ENCODE data around the gene EEF1AKMT4. TPM values are rescaled to one million over a fixed set of nuclear protein-coding genes. Genes with fewer than 3 reads are reported as not detected.
"Not testable (repeated sequence)": the region's sequence is repeated elsewhere in the genome, so short reads cannot be mapped to it uniquely, and the experiment has no call there.

EEF1AKMT4 gene
- total RNA-seq, 1 donor from 2014 or later: 0.94 TPM

DNA sequence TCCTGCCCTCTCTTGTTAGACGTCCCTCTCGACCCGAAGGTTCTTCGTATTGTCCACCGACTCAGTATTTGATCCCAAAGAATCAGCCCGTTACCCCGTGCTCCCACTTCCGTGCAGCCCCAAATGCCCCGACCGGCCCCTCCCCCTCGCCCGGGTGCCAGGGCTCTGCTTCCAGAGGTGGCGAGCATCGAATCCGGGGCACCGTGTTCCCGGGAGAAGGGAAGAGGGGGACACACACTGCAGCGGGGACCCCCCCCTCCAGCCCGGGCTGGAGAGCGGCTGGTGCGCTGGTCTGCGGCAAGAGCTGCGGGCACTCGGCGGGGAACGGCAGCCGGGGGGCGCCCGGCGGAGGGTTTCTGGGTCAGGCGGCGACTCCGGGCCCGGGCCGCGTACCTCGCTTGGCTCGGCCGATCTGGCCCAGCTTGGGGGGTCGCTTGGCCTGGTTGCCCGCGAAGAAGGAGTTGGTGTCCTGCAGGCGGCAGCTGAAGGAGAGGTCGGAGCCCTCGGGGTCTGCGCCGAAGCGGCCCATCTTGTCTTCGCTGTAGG is 11.3 kb downstream of the EEF1AKMT4 start:
- DNase-seq: no peak

DNA sequence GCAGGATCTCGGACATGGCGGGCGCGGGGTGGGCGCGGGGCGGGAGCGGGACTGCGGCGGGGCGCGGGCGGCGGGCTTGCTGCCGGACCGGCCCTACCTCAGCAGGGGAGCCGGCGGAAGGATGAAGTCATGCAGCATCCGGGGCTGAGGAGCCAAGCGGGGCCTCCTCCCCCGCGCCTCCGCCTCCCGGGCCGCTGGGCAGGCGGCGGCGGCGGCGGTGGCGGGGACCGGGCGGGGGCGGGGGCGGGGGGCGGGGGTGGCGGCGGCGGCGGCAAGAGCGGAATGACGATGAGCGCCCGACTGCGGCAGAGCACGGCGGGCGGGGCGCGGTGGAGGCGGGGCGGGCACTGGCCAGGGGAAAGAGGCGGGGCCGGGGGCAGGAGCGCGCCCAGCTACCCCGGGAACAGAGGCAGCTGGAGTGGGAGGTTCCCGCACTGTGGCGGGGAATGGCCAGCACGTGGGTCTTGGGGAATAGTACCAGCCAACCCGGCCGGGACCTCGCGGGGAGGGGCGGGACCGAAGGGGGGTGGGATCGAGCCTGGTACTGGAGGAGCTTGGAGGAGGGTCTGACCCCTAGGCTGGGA is 11.9 kb downstream of the EEF1AKMT4 start, which contains the start of gene CAMK2N2:
CAMK2N2 (minus strand) TSS at position 284 of the 584 bp plus-strand sequence; CDS start at position 16, 268 bp downstream.
- peak; percentile 61 for DNase-seq

DNA sequence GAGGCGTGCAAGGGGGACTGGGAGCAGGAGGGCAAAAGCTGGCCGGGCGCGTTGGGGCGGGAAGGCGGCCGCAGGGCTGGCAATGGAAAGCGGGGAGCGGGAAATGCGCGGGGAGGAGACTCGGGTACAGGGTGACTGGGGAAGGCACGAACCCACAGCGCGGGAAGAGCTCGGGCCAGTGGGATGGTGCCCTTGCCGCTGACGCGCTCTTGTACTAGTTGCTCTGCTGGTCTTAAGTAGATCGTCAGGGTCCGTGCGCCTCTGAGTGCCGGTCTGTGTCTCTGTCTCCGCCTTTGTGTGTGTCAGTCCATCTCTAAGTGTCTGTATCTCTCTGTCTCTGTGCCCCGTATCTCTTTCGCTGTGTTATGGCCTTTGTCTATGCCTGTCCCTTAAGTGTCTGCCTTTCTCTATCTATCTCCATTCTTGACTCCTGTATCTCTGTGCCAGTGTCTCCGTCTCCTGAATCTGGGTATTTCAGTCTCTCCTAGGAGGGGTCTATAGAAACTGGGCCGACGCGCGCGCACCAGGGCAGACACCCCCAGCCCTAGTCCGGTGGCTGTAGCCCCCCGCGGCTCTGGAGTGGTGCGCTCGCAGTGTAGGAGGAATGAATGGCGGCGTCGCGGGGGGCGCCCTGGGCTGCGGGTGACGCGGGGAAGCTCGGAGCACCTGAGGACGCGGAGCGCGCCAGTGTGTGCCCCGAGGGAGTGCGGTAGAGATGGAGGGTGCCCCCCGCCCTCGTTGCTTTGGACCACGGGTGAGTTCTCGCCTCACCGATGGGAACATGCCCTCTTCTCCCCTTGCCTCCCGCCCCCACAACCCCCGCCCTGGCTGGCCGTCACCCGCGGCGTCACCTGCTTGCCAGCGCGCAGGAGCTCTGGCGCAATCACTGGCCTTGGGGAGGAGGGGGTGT is 12.6 kb downstream of the EEF1AKMT4 start:
- no peak for DNase-seq

DNA sequence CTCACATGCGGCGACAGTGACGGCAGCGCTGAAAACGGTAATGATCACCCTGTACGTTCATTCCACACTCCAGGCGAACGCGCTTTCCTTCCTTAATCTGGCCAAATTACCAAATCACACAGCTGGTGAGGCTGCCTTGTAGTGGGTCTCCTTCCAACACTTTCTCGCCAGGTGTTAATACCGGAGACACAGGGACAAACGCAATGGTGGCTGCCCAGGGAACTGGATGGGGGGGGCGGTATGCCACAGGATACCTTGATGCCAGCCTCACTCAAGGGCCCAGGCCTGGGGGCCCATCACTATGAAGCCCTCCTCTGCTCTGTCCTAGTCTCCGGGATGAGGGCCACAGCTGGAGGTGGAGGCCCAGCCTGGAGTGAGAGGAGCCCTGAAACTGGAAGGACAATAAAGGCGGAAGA is 13.3 kb downstream of the EEF1AKMT4 start:
- DNase-seq: no peak

DNA sequence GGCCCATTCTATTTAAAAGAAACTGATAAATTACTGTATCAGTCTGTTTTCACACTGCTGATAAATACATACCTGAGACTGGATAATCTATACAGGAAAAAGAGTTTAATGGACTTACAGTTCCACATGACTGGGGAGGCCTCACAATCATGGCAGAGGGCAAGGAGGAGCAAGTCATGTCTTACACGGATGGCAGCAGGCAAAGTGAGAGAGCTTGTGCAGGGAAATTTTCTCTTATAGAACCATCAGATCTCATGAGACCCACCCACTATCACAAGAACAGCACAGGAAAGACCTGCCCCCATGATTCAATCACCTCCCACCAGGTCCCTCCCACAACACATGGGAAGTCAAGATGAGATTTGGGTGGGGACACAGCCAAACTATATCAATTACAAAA is 17.8 kb downstream of the EEF1AKMT4 start:
- not testable (repeated sequence) for DNase-seq

DNA sequence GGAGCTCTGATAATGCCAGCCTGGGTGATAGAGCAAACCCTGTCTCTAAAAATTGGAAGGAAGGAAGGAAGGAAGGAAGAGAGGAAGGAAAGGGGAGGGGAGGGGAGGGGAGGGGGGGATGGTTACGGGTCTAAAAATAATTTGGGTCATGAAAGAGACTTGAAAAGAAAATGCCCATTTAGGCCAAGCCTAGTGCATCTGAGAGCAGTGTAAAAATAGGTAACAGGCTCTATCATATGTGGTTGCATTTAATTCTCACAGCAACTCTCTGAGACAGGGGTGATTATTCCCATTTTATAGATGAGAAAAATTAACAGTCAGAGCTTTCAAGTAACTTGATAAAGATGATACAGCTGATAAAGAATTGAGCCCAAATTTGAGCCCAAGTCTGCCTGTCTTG is 22.8 kb downstream of the EEF1AKMT4 start:
- DNase-seq: no peak

DNA sequence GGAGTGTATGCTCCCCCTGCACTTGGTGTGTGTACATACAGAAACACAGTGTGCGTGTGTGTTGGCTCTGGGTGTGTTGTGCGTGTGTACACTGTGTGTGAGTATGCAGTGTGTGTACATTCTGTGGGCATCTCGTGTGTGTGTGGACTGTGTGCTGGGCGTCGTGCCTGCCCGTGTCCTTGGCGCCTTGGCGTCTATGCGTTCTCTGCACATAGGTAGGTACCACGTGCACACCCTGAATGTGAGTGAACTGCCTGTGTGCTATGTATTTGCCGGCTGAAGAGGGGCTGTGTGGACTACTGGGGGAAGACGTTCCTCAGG is 25.9 kb downstream of the EEF1AKMT4 start:
- DNase-seq: no peak

DNA sequence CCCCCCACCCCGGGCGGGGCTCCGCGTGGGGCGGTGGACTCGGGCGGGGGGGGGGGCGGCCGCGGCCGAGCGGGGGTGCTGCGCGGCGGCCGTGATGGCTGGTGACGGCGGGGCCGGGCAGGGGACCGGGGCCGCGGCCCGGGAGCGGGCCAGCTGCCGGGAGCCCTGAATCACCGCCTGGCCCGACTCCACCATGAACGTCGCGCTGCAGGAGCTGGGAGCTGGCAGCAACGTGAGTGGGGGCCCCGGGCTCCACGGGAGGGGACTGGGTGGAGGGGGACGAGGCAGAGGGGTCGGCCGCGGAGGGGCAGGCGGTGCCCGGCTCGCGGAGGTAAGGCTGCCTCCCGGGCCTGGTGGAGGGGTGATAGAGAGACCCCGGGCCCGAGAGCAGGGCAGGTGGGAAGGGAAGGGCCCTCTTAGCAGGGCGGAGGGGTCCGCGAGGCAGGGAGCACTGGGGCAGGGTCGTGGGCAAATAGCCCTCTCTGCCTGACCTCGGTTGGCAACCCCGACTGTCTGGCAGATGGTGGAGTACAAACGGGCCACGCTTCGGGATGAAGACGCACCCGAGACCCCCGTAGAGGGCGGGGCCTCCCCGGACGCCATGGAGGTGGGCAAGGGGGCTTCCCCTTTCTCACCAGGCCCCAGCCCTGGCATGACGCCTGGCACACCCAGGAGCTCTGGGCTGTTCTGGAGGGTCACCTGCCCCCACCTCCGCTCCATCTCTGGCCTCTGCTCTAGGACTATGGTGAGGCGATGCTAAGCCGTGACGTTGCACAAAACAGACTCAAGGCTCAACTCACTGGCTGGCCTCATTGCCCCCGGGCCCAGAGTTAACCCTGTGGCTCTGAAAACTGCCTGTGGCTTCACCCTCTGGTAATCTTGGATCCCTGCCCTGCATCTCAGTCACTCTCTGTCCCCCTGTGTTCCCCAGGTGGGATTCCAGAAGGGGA is 26.8 kb downstream of the EEF1AKMT4 start, which contains the start of gene ECE2:
ECE2 (plus strand) TSS at position 62 of the 950 bp plus-strand sequence; CDS start at position 194, 132 bp downstream.
- DNase-seq: no peak

DNA sequence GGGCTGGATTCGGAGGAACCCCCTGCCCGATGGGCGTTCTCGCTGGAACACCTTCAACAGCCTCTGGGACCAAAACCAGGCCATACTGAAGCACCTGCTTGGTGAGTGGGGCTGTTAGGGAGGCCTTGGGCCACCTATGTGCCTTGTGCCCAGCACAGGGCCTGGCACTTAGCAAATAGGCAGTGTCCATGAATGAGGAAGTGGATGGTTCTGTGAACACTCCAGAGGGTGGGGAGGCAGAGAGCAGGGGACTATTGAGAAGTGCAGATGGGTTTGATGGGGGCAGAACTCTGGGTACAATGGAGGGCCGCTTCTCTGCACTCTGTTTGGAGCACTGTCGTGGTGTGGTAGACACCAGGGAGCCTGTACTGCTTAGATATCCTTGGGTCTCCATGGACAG is 27.9 kb downstream of the EEF1AKMT4 start:
- no peak for DNase-seq

DNA sequence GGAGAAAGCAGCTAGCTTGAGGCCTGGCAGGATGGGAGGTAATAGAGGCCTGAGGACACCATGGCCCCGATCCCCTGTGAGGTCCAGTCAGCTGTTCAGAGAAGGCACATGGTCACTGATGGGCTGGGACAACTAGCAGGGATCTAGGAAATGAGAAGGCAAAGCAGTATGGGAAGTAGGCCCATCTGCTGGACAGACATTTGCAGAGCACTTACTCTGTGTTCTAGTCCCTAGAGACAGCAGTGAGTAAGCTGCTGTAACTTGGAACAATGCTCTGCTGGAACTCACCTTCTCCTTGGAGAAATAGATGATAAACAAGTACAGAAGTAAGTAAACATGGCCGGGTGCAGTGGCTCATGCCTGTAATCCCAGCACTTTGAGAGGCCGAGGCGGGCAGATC is 33.5 kb downstream of the EEF1AKMT4 start:
- DNase-seq: no peak

DNA sequence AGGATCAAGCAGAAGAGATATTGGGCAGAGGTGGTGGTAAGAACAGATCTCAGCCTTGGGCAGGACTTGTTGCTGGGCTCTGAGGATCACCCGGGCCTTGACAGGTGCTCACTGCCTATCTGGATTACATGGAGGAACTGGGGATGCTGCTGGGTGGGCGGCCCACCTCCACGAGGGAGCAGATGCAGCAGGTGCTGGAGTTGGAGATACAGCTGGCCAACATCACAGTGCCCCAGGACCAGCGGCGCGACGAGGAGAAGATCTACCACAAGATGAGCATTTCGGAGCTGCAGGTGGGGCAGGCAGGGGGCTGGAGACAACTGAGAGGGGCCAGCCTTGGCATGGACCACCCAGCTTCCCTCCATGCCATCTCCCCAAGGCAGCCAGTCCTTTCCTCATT is 34.2 kb downstream of the EEF1AKMT4 start:
- DNase-seq: no peak

DNA sequence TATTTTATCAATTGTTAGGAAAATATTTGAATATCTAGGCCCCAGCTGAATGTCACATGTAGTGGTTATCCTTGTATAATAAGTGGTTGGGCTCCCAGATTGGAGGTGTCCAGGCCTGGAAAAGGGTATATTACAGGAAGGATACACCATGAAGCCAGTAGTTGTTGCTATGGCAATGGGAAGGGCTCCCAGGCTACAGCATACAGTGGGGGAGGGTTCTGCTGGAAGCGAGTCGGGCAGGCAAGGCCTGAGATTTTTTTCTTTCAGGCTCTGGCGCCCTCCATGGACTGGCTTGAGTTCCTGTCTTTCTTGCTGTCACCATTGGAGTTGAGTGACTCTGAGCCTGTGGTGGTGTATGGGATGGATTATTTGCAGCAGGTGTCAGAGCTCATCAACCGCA is 35.2 kb downstream of the EEF1AKMT4 start:
- DNase-seq: peak; percentile 70

DNA sequence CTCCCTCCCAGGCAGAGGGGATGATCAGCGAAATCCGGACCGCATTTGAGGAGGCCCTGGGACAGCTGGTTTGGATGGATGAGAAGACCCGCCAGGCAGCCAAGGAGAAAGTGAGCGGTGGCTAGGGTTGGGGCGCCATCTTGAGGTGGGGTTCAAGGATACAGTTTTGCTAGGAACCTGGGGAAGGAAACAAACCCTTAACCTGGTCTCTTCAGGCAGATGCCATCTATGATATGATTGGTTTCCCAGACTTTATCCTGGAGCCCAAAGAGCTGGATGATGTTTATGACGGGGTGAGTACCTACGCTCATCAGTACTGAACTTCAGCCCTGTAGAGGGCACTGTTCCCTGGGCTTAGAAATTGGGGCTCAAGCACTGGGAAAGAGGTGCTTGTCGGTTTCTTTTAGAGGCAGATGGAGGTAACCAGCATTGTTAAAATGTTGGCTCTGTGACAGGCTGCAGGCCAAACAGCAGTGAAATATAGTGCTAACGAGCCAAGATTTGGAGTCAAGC is 40.0 kb downstream of the EEF1AKMT4 start:
- DNase-seq: peak; percentile 29

DNA sequence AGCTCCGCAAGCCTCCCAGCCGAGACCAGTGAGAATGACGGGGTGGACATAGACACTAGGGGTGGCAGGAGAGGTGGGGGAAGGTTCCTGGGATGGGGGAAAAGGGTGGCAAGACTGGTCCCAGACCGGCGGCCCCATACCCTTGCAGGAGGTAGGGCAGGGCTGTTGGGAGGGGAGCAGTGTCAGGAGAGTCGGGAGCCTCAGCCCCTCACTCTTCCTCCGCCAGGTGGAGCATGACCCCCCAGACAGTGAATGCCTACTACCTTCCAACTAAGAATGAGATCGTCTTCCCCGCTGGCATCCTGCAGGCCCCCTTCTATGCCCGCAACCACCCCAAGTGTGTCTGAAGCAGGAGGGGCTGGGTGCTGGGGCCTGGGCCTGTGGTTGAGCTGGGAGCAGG is 40.9 kb downstream of the EEF1AKMT4 start:
- DNase-seq: no peak

DNA sequence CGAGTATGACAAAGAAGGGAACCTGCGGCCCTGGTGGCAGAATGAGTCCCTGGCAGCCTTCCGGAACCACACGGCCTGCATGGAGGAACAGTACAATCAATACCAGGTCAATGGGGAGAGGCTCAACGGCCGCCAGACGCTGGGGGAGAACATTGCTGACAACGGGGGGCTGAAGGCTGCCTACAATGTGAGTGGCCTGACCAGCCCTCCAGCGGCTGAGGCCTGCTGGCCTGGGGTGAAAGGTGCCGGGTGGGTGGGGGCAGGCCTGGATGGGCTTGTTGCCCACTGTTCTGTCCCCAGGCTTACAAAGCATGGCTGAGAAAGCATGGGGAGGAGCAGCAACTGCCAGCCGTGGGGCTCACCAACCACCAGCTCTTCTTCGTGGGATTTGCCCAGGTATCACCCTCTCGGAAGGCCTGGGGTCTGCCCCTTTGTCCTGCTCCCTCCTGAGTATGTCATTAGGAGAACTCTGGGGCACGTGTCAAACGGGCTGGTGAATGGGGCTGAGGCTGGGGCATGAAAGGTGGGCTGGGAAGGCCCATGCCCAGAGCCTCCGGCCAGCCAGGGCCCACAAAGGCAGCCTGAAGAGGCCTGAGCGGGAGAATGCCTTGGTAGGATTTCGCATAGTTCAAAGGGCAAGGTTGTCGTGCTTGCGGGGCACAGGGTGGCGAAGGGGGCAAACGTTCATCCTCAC is 41.7 kb downstream of the EEF1AKMT4 start:
- DNase-seq: no peak

DNA sequence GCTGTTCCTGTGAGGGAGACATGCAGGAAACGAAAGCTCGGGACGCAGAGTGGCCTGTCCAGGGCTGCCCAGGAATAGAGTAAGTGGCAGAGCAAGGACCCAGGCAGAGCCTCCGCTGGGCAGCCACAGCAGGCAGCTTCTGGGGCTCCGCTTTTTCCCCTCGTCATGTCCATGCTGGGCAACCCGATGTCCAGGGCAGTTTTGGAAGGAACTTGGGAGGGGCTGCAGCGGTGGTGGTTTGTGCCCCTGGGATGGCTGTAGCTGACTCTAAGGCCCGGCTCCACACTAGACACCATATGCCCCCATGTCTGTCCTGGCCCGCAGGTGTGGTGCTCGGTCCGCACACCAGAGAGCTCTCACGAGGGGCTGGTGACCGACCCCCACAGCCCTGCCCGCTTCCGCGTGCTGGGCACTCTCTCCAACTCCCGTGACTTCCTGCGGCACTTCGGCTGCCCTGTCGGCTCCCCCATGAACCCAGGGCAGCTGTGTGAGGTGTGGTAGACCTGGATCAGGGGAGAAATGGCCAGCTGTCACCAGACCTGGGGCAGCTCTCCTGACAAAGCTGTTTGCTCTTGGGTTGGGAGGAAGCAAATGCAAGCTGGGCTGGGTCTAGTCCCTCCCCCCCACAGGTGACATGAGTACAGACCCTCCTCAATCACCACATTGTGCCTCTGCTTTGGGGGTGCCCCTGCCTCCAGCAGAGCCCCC is 42.4 kb downstream of the EEF1AKMT4 start:
- DNase-seq: no peak

DNA sequence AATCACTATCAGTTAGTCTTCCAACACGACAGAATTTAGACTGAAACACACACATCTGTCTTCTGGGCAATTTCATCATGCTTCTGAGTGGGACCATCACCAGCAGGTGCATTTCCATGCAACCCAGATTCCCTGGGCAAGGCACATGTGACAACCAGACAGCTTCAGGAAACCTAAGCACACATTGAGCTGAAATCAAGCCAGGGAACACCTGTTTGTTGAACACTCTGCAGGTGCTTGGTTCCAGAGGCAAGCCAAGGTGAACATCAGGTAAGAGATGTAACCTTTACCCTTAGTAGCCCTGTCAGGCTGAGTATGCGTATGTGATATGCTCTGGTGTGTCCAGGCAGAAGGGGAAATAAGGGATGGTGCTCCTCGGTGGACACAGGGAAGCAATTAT is 46.3 kb downstream of the EEF1AKMT4 start:
- DNase-seq: no peak

DNA sequence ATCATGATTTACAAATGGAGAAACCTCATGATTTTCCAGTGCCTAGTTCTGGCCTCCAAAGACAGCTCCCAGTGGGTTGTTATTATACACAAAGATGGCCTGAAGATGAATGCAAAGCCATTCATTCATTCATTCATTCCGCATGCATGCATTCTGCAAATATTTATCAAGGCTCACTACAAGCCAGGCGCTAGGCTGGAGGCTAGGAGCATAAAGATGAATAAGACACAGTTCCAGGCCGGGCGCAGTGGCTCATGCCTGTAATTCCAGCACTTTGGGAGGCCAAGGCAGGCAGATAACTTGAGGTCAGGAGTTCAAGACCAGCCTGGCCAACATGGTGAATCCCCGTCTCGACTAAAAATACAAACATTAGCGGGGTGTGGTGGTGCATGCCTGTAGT is 47.1 kb downstream of the EEF1AKMT4 start:
- no peak for DNase-seq

DNA sequence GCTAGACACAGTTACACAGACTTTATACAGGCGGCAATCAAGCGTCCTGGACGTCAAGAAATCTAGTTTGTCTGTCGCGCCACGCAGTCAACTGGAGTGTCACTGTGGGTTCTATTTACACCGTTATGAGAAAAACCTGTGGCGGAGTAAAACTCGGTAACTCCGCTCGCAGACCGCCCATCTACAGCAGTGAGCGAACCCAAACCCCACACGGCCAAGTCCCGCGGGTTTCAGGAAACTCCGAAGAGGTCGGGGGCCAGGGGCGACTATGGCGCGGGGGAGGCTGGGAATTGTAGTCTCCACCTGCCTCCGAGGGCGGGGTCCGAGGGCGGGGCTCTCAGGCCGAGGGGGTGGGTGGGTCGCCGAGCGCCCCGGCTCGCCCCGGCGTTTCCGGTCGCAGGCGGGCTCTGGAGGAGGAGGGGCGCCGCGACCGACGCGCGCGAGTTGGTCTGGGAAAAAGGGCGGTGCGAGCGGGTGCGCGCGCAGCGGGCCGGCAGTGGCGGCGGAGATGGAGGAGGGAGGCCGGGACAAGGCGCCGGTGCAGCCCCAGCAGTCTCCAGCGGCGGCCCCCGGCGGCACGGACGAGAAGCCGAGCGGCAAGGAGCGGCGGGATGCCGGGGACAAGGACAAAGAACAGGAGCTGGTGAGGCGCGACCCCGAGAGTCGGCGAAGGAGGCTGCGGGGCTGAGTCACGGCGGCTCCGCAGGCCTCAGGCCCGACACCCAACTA is 49.5 kb downstream of the EEF1AKMT4 start, which contains the start of gene PSMD2:
PSMD2 (plus strand) TSS at position 483 of the 729 bp plus-strand sequence; CDS start at position 509, 26 bp downstream.
- DNase-seq: peak; percentile 97
